ENCODE data around the gene SNX1. TPM values are rescaled to one million over a fixed set of nuclear protein-coding genes. Genes with fewer than 3 reads are reported as not detected.
"Not testable (repeated sequence)": the region's sequence is repeated elsewhere in the genome, so short reads cannot be mapped to it uniquely, and the experiment has no call there.

Gene SNX1
- total RNA-seq, 1 experiment from 2014 or later = 94.5 TPM

DNA sequence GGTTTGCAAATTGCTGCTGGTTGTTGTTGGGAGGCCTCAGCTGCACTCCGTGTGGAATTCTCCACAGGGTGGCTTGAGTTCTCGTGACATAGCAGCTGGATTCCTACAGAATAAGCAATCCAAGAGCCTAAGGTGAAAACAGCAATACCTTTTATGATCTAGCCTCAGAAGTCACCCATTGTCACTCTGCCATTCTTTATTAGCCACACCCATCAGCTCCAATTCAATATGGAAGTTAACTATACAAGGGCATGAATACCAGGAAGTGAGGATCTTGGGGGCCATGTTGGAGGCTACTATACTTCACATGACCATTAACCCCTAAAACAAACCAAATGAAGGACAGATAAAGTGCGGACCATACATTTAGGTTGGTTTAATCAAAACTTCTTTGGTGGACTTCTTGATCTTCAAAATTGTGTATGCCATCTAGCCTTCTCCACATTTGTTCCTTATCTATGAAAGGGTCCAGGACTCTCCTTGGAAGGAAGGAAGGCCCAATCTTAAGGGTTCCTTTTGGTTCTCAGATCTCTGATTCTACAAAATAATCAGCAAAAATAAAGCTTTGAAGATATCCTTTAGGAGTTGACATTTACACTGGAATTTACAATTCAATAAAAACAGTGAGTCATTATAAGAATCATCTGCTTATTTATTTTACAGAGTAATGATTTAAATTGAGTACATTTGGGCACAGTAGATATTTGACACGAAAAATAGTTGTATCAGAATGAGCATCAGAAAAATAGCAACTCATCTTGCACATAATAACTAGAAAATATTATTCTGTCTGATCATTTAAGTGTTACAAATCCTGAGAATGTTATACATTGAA lies 23.6 kb upstream of the SNX1 start:
- no peaks in the 10 kb centered on the region for H3K27me3 ChIP-seq (replicated peaks; ENCODE audit: insufficient read depth, low read depth, low read length, poor library complexity)
- ChIA-PET POLR2A (ENCODE audit: low non-redundant PET) (no interaction called here), CTCF (no interaction called here)
- H3K27ac ChIP-seq (ENCODE audit: low read depth, low read length, poor library complexity, severe bottlenecking) = no peak overlapping the region
- no peaks in the 10 kb centered on the region for H3K9me3 ChIP-seq (ENCODE audit: low read depth, low read length, poor library complexity, severe bottlenecking)
- no peak for DNase-seq (ENCODE audit: low spot score)
- no peak overlapping the region for H3K4me3 ChIP-seq (ENCODE audit: low read depth, low read length, poor library complexity, severe bottlenecking)
- intact Hi-C loops (cut with micrococcal nuclease; ENCODE audit: unreplicated experiment) = loop anchor here (2.0 kb wide), 1 partner anchor 341 kb away; no protein-coding TSS in a partner anchor
- H3K4me1 ChIP-seq (ENCODE audit: insufficient read depth, low read length, poor library complexity, severe bottlenecking) = no peaks in the 10 kb centered on the region
- no peaks in the 10 kb centered on the region for H3K36me3 ChIP-seq (ENCODE audit: insufficient read depth, low read length, poor library complexity, severe bottlenecking)
- no peak for TF ChIP-seq EZH2 (IDR thresholded peaks at IDR 0.05; ENCODE audit: borderline replicate concordance, low read depth, low read length, poor library complexity, severe bottlenecking)
- no peak for TF ChIP-seq CTCF (conservative IDR thresholded peaks at IDR 0.05; ENCODE audit: low read depth, low read length)
- BruUV-seq (replicated peaks) = no TSS peak

GRCh38 chr15:64072812-64073211 lies 23.0 kb upstream of the SNX1 start:
- Histone ChIP-seq H3K36me3 (ENCODE audit: insufficient read depth, low read length, poor library complexity, severe bottlenecking) (peaks cover under 1% of the 10 kb centered on the region), H3K4me3 (ENCODE audit: low read depth, low read length, poor library complexity, severe bottlenecking) (no peak overlapping the region), H3K27me3 (replicated peaks; ENCODE audit: insufficient read depth, low read depth, low read length, poor library complexity) (no peaks in the 10 kb centered on the region), H3K4me1 (ENCODE audit: insufficient read depth, low read length, poor library complexity, severe bottlenecking) (no peaks in the 10 kb centered on the region), H3K9me3 (ENCODE audit: low read depth, low read length, poor library complexity, severe bottlenecking) (no peaks in the 10 kb centered on the region), H3K27ac (ENCODE audit: low read depth, low read length, poor library complexity, severe bottlenecking) (no peak overlapping the region)
- no peak for TF ChIP-seq EZH2 (IDR thresholded peaks at IDR 0.05; ENCODE audit: borderline replicate concordance, low read depth, low read length, poor library complexity, severe bottlenecking)
- TF ChIP-seq CTCF (conservative IDR thresholded peaks at IDR 0.05; ENCODE audit: low read depth, low read length) = no peak
- DNase-seq (ENCODE audit: low spot score) = no peak
- intact Hi-C loops (cut with micrococcal nuclease; ENCODE audit: unreplicated experiment) = no loop called here
- BruUV-seq (replicated peaks) = no TSS peak
- ChIA-PET CTCF (no interaction called here), POLR2A (ENCODE audit: low non-redundant PET) (no interaction called here)

GRCh38 chr15:64073496-64073895 lies 22.3 kb upstream of the SNX1 start:
- H3K27me3 ChIP-seq (replicated peaks; ENCODE audit: insufficient read depth, low read depth, low read length, poor library complexity); DNase-seq (ENCODE audit: low spot score); H3K27ac ChIP-seq (ENCODE audit: low read depth, low read length, poor library complexity, severe bottlenecking); CTCF ChIA-PET; H3K36me3 ChIP-seq (ENCODE audit: insufficient read depth, low read length, poor library complexity, severe bottlenecking); POLR2A ChIA-PET (ENCODE audit: low non-redundant PET); BruUV-seq (replicated peaks); intact Hi-C loops (cut with micrococcal nuclease; ENCODE audit: unreplicated experiment); H3K9me3 ChIP-seq (ENCODE audit: low read depth, low read length, poor library complexity, severe bottlenecking); H3K4me1 ChIP-seq (ENCODE audit: insufficient read depth, low read length, poor library complexity, severe bottlenecking); H3K4me3 ChIP-seq (ENCODE audit: low read depth, low read length, poor library complexity, severe bottlenecking): not testable (repeated sequence)

GRCh38 chr15:64082757-64083156 lies 13.0 kb upstream of the SNX1 start:
- H3K9me3 ChIP-seq (ENCODE audit: low read depth, low read length, poor library complexity, severe bottlenecking) = no peaks in the 10 kb centered on the region
- CTCF ChIA-PET = no interaction called here
- POLR2A ChIA-PET (ENCODE audit: low non-redundant PET) = no interaction called here
- H3K4me1 ChIP-seq (ENCODE audit: insufficient read depth, low read length, poor library complexity, severe bottlenecking) = no peaks in the 10 kb centered on the region
- H3K4me3 ChIP-seq (ENCODE audit: low read depth, low read length, poor library complexity, severe bottlenecking) = no peak overlapping the region
- DNase-seq (ENCODE audit: low spot score) = no peak
- H3K27ac ChIP-seq (ENCODE audit: low read depth, low read length, poor library complexity, severe bottlenecking) = no peak overlapping the region
- no peaks in the 10 kb centered on the region for H3K27me3 ChIP-seq (replicated peaks; ENCODE audit: insufficient read depth, low read depth, low read length, poor library complexity)
- TF ChIP-seq CTCF (conservative IDR thresholded peaks at IDR 0.05; ENCODE audit: low read depth, low read length) (no peak), EZH2 (IDR thresholded peaks at IDR 0.05; ENCODE audit: borderline replicate concordance, low read depth, low read length, poor library complexity, severe bottlenecking) (no peak)
- no TSS peak for BruUV-seq (replicated peaks)
- intact Hi-C loops (cut with micrococcal nuclease; ENCODE audit: unreplicated experiment) = no loop called here
- H3K36me3 ChIP-seq (ENCODE audit: insufficient read depth, low read length, poor library complexity, severe bottlenecking) = peaks cover 27% of the 10 kb centered on the region

Measured in A673 (cell line).